Testis (tissue), 3 donors: ENCODE measurements around the gene ZNF22. TPM values are rescaled to one million over a fixed set of nuclear protein-coding genes. Genes with fewer than 3 reads are reported as not detected.

Source experiments
- DNase-seq: peaks from one replicate; pipeline ENCODE4 v3.0.0-alpha.2; 2019
- H3K27ac ChIP-seq, 2 donors: fragments of 200-600 bp; sonication (generic); one replicate each; pipeline ENCODE4 v1.5.1; 2019
- H3K27me3 ChIP-seq: fragments of 200-600 bp; sonication (generic); one replicate; pipeline ENCODE4 v1.5.1; 2019
- H3K36me3 ChIP-seq: fragments of 200-600 bp; sonication (generic); one replicate; pipeline ENCODE4 v1.5.1; 2017; ENCODE audit warnings: low read depth; ENCODE audit errors: missing control alignments
- H3K4me1 ChIP-seq: fragments of 200-600 bp; sonication (generic); one replicate; pipeline ENCODE4 v1.5.1; 2019
- H3K4me3 ChIP-seq, 2 donors: fragments of 200-600 bp; sonication (generic); one replicate each; pipeline ENCODE4 v1.5.1; 2017 to 2019
- H3K9me3 ChIP-seq: fragments of 200-600 bp; sonication (generic); one replicate; pipeline ENCODE4 v1.5.1; 2017
- POLR2A ChIP-seq: fragments of 450-650 bp; IDR thresholded peaks from one replicate; pipeline ENCODE4 v1.6.1; 2017; ENCODE audit warnings: antibody characterized with exemption, mild to moderate bottlenecking, moderate library complexity
- WGBS, 2 donors: methylation state at CpG; one replicate each; pipeline ENCODE4 v1.1.5; 2018; 5-methylcytosine and 5-hydroxymethylcytosine counted together
- intact Hi-C: fragments of 100-400 bp; cut with DNase I; formaldehyde crosslinking; loops from one replicate; pipeline ENCODE4 v1.15.1; 2023; ENCODE audit warnings: low total_unique reads
- polyA plus RNA-seq: library from polyadenylated mRNA; stranded (reverse); fragments of 350-450 nt; fragmentation: Illumina TruSeq; extraction: RNeasy Lipid Tissue Mini Kit (QIAGEN cat#74804); gene quantifications from one replicate; pipeline ENCODE4 v1.2.3, GENCODE V29; 2014; ENCODE audit warnings: low read depth, low replicate concordance; ENCODE audit not compliant: insufficient read depth
- total RNA-seq, 2 donors: library from RNA; depleted of rRNA; stranded (reverse); fragments of >200 nt; gene quantifications; one replicate each; pipeline ENCODE4 v1.2.3, GENCODE V29; 2016
- TF ChIP-seq, protein P1 (sequence below), 3 experiments: fragments of 450-650 bp in 2 of 3; fragments of 200-600 bp in 1 of 3; sonication (generic) in 1 of 3; IDR thresholded peaks; one replicate each; pipeline ENCODE4 v1.5.1; 2016 to 2019; ENCODE audit warnings: antibody characterized with exemption in 3 of 3, mild to moderate bottlenecking in 2 of 3, moderate library complexity in 1 of 3

Gene ZNF22
- total and polyA plus RNA-seq, 3 donors from 2014 or later = 12.6 TPM

DNA sequence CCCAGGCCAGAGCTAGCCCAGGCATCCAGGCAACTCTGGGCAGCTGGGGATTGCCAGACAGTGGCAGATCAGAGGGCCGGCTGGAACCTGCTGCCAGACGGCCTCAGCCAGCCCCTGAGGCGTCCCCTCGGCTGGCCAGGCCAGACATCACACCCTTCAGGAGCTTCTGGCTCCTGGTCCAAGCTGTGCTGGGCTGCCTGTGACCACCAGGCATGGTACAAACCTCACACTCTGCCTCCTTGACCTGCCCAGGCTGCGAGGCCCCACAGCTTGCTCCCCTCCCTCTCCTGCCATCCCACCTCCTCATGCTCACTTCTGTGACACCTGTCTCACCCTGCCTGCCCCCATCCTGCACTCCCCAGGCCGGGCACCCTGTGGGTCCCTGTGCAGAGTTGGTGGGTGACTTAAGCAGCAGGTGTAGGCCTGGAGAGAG is 27.8 kb upstream of the ZNF22 start:
- intact Hi-C loops = no loop called here
- H3K4me3 ChIP-seq = no peak overlapping the region
- no peaks in the 10 kb centered on the region for H3K27me3 ChIP-seq
- no peaks in the 10 kb centered on the region for H3K9me3 ChIP-seq
- H3K27ac ChIP-seq = no peak overlapping the region
- 82% methylated on average over 6 of the region's 6 CpGs; no CpG with 5 or more reads in 1 of the 2 donors for WGBS, 2 donors
- DNase-seq = no peak
- H3K36me3 ChIP-seq = no peaks in the 10 kb centered on the region
- peaks cover 28% of the 10 kb centered on the region for H3K4me1 ChIP-seq
- no peak for TF ChIP-seq POLR2A

DNA sequence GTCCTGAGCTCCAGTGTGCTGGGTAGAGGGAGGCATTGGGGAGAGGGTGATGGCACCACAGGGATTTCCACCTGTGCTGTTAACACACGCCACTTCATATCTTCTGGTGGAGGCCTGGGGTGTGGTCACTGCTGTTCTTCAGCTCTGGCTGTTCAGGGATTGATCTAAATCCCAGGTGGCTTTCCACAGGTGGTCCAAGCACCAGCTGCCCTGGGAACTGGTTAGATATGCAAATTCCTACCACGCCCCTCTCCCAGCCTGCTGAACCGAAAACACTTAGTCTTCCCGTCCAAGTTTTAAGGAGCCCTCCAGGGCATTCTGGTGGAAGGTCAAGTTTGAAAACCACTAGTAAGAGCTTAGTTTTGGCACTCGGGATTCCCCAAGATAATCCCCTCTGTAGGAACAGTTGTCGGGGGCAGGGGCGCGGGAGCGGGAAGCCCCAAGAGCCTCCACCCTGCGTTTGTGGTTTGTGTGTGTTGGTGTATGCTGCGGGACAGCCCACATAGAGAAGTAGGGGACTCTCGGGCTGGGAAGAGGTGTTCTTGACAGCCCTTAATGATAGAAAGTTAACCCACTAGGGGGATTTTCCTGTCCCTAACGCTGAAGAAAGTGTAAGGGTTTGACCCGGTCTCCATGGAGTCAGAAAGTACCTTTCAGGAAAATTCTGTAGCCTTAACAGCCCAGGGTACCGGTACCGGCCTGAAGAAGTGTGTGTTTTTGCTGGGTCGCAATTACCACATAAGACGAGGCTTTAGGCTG is 27.2 kb upstream of the ZNF22 start:
- intact Hi-C loops = no loop called here
- no peak for DNase-seq
- no peaks in the 10 kb centered on the region for H3K9me3 ChIP-seq
- H3K4me3 ChIP-seq = no peak overlapping the region
- no peak for TF ChIP-seq POLR2A
- TF ChIP-seq, protein P1, sequence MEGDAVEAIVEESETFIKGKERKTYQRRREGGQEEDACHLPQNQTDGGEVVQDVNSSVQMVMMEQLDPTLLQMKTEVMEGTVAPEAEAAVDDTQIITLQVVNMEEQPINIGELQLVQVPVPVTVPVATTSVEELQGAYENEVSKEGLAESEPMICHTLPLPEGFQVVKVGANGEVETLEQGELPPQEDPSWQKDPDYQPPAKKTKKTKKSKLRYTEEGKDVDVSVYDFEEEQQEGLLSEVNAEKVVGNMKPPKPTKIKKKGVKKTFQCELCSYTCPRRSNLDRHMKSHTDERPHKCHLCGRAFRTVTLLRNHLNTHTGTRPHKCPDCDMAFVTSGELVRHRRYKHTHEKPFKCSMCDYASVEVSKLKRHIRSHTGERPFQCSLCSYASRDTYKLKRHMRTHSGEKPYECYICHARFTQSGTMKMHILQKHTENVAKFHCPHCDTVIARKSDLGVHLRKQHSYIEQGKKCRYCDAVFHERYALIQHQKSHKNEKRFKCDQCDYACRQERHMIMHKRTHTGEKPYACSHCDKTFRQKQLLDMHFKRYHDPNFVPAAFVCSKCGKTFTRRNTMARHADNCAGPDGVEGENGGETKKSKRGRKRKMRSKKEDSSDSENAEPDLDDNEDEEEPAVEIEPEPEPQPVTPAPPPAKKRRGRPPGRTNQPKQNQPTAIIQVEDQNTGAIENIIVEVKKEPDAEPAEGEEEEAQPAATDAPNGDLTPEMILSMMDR (IDR thresholded peaks at IDR 0.05) = no peak
- no peaks in the 10 kb centered on the region for H3K36me3 ChIP-seq
- H3K27me3 ChIP-seq = no peaks in the 10 kb centered on the region
- WGBS, 2 donors = 71 to 77% methylated on average over 16 to 18 of the region's 18 CpGs
- H3K27ac ChIP-seq = peak overlapping the region; percentile 61 to 85
- H3K4me1 ChIP-seq = peaks cover 22% of the 10 kb centered on the region

DNA sequence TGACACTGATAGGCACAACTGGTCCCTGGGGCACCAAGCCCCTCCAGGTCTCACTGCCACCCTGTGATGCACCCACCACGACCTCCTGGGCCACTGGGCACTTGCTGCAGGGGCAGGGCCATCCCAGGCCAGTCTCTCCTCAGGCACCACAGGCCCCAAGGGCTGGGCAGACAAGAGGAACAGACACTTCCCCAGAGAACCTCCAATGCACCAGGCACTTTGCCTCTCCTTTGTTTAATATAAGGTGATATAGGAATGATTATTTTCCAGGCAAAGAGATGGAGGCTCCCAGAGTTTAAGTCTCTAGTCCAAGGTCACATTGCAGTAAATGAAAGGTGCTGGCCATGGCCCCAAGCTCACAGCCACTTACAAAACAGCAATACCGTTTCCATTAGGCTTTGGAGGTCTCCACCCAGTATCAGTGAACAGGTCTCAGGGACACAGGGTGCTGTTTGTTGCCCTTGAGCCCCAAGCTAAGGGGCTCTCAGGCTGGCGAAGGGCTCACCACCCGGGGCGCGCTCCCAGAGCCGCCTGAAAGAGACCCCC is 26.6 kb upstream of the ZNF22 start:
- DNase-seq = no peak
- H3K27ac ChIP-seq = peak overlapping the region; percentile 61 to 85
- TF ChIP-seq, protein P1 (IDR thresholded peaks at IDR 0.05) = no peak
- TF ChIP-seq POLR2A = no peak
- peak overlapping the region; percentile 40 to 48 for H3K4me3 ChIP-seq
- no peaks in the 10 kb centered on the region for H3K27me3 ChIP-seq
- intact Hi-C loops = no loop called here
- 34% methylated on average over 7 of the region's 7 CpGs; no CpG with 5 or more reads in 1 of the 2 donors for WGBS, 2 donors
- no peaks in the 10 kb centered on the region for H3K9me3 ChIP-seq
- no peaks in the 10 kb centered on the region for H3K36me3 ChIP-seq
- peaks cover 25% of the 10 kb centered on the region for H3K4me1 ChIP-seq

DNA sequence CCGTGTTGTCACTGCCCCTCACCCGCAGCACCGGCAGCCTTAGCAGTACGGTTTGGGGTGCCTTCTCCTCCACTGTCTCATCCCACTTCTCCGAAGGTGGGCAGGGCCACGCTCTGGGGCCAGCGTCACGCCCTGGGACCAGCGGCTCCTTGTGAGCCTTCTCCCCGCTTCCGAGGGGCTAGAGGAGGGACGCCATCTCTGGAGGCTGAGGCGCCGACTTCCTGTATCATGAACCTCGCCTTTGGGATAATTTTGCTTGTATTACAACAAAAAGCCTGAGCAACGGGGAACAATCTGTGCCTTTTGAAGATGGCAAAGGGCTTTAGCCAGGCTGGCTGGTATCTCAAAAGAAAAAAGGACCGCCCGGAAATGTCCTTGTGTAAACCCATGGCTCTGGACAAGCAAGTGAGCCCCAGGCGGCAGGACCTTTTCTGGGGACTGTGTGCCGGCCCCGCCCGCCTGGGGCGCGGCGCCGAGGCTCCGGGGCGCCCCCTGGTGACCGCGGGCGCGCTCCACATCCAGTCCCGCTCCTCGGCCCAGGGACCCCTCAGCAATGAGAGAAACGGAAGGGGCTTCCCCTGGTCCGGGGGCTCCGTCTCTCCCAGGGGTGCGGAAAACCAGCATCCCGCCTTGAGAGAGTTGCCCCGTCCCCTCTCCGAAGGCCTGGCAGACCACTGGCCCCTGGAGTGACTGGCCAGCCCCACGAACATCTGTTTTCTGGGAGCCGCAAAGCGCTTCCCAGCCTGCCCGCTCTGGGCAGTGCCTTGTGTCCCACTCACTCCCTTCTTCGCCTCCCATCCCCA is 25.9 kb upstream of the ZNF22 start:
- intact Hi-C loops = loop anchor here (5.0 kb wide), 1 partner anchor 43 kb away; no protein-coding TSS in a partner anchor
- peaks cover 32% of the 10 kb centered on the region for H3K4me1 ChIP-seq
- 4 to 5% methylated on average over 23 to 46 of the region's 46 CpGs for WGBS, 2 donors

More for the DNA sequence above, 25.9 kb upstream of the ZNF22 start:
- no peaks in the 10 kb centered on the region for H3K9me3 ChIP-seq
- TF ChIP-seq, protein P1 (IDR thresholded peaks at IDR 0.05) = peak; percentile 86 to 93 (median 90)
- no peak for TF ChIP-seq POLR2A
- peak; percentile 80 for DNase-seq
- peak overlapping the region; percentile 40 to 48 for H3K4me3 ChIP-seq
- peak overlapping the region; percentile 61 to 85 for H3K27ac ChIP-seq
- no peaks in the 10 kb centered on the region for H3K36me3 ChIP-seq
- no peaks in the 10 kb centered on the region for H3K27me3 ChIP-seq
